Activated CD4-positive, alpha-beta T cell treated with anti-CD3 and anti-CD28 coated beads, Interleukin-2, amount 50 U/mL, for 48 hours (primary cell): Measurements from ENCODE around the gene ZSCAN18.

Experiments
- DNase-seq, 2 experiments: peaks; one replicate each; pipeline ENCODE4 v3.0.0-alpha.2; 2020

Gene ZSCAN18

DNA sequence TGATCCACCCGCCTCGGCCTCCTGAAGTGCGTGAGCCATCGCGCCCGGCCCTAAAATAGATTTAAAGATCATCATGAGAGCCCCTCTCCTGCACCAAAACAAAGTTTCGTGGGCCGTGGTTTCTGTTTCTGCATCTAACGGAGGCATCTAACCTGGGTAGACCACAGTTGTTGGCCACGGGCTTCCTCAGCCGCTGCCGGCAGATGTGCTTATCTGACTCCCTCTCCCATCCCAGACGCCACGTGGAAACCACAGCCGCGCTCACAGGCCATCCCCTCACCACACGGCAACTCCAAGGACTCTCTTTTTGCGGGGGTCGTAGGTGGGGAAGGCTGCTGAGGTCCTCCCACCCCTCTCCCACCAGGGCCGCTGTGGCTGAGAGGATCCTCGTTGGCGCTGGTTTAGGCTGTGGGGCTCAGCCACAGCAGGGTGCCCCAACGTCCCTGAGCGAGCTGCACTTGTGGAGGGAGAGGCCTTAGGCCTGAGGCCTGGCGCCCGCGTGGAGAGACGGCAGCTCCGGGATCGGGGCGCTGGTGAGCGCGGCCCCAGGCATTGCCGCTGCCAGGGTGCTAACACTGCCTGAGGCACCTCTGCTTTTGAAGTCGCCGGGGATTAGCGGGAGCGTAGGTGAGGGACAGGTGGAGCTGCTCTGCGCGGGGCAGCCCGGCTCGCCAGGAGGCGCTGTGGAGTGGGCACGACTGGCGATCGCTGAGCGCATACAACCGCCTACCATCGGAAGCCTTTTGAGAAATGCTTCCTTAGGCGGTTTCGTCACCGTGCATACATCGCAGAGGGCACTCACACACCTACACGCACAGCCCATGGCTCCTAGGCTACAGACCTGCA lies 55.3 kb downstream of the ZSCAN18 start:
- DNase-seq: no peak

- no peak for DNase-seq
Observed at GRCh38 chr19:58040751-58041525, 57.1 kb downstream of the ZSCAN18 start.

- no peak for DNase-seq
Observed at GRCh38 chr19:58038688-58039204, 59.3 kb downstream of the ZSCAN18 start.

DNA sequence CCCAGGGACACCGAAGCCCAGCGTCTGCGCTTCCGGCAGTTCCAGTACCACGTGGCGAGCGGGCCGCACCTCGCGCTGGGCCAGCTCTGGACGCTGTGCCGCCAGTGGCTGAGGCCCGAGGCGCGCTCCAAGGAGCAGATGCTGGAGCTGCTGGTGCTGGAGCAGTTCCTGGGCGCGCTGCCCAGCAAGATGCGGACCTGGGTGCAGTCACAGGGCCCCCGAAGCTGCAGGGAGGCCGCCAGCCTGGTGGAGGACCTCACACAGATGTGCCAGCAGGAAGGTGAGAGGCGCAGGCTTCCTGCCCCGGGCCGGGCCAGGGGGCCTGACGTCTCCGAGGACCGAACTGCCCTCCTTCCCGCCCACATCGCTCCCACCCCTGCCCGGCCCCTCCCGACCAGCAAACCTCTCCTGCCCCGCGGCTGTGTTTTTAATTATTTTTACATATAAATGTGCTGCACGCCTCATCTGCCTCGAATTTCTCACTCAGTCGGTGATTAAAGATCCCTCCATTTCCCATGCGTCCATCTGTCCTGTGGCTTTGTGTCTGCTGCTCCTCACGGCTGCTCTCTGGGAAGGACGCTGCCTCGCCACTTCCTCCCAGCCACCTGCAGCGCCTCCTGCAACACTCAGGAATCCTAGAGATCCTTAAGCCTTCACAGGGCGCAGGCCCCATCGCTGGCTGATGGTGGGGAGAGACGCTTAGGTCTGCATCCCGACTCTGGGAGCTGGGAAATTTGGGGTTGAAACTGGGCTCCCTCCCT lies 59.9 kb downstream of the ZSCAN18 start:
- no peak for DNase-seq

DNA sequence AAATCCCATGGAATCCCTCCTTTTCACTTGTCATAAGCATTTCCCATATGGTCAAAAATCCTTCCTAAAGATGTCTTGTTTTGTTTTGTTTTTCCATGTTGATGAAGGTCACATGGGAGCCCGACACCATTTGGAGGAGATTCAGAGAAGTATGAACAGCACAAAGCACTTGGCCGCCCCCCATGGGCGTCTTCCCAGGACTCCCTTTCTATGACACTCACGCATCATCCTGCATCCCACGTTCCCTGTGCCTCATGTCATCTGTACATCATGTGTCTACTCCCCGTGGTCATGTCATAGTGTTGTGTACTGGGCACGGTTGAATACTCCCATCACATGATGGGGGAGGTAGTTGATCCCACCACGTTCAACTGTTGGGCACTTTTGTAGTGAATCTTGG lies 62.2 kb downstream of the ZSCAN18 start:
- no peak for DNase-seq

- no peak for DNase-seq
Observed at GRCh38 chr19:58034477-58034793, 63.6 kb downstream of the ZSCAN18 start.
